Tongue (tissue), 2 donors: Measurements from ENCODE around the gene NFX1. TPM values are rescaled to one million over a fixed set of nuclear protein-coding genes. Genes with fewer than 3 reads are reported as not detected.
A peak's percentile ranks its signal among the peaks of the same experiment; 100 is the strongest.

Source experiments
- DNase-seq: peaks from one replicate; pipeline ENCODE4 v3.0.0-alpha.2; 2015
- total RNA-seq: library from RNA; depleted of rRNA; stranded (reverse); fragments of >200 nt; gene quantifications from one replicate; pipeline ENCODE4 v1.2.3, GENCODE V29; 2014

NFX1 gene
- total RNA-seq, 1 donor from 2014 or later: 37.1 TPM

DNA sequence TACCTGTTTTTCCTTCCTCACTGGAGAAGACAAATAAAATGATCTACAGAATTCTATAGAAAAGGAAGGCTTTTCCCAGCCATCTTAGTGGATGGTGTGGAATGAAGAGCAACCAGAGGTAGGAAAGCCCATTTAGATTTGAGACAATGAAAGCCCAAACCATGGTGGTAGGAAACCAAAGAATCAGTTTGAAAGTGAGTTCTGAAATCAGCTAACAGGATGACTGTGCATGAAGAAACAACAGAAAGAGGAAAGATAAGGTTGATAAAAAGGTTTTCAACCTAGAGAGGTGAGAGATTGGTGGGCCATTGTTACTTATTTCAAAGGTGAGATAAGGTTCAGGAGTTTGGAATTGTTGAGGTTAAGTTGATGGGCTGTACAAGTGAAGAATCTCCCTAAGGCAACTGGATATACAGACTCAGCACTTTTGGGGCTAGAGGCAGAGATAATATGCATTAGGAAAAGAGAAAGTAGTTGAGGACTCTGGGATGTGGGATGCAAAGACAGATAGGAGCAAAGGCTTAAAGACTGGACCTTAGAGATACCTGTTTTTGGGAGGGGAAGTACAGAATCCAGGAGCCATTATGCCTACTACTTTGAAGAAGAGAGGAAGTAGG, 23.1 kb upstream of the NFX1 start:
- no peak for DNase-seq

DNA sequence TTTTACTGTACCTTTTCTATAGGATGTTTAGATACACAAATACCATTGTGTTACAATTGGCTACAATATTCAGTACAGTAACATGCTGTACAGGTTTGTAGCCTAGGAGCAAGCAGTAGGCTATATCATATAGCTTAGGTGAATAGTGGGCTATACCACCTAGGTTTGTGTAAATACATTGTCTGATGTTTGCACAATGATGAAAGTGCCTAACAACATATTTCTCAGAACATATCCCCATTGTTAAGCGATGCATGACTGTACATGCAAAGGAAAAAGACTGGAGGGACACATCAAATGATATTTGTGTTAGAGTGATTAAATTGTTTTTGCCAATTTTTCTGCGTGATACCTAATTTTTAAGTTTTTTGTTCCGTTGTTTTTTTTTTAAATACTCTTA, 20.2 kb upstream of the NFX1 start:
- DNase-seq: peak; percentile 14

DNA sequence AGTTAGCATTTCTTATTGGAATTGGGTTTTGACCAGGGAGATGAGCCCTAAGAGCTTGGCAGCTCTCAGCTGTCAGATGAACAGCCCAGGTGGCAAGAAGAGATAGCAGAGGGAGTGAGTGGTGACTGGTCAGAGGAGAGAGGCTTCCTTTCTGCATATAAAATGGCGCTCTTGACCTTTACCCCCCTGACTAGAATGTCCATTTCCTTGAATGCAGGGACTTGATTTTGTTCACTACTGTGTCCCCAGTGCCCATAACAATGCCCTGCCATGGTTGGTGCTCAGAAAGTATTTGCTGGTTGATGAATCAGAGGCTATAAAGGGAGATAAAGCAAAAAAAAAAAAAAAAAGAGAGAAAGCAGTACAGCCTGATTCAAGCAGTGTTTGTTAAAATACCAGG, 18.3 kb upstream of the NFX1 start:
- DNase-seq: no peak

DNA sequence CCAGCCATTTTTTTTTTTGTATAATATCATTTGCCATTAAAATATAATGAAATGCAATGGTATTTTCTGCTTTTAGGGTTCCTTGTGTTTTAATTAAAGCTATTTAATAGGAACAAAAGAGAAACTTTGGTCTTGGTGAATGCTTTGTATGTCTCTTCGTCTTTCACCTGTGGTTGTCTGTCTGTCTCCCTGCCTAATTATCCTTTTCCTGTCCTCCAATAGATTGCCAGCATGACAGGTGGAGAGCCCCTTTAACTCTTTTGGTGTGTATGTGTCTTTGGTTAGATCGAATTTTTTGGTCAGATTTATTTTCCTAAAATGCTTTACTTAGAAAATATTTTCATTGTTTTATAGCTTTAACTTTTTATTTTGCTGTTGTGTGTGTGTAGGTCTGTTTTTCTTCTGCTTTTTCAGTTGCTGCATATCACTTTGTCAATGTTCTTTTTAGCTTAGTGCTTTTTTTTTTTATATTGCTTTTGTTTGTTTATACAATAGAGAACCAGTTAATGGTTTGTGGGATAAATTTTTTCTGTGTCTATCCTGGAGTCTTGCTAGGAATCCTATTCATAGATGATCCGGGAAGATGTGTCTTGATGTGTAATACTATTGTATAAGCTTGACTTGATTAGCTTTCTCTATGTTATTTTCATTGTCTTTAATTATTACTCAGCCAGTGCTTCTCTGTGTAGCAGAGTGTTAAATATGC, 16.9 kb upstream of the NFX1 start:
- DNase-seq: no peak

DNA sequence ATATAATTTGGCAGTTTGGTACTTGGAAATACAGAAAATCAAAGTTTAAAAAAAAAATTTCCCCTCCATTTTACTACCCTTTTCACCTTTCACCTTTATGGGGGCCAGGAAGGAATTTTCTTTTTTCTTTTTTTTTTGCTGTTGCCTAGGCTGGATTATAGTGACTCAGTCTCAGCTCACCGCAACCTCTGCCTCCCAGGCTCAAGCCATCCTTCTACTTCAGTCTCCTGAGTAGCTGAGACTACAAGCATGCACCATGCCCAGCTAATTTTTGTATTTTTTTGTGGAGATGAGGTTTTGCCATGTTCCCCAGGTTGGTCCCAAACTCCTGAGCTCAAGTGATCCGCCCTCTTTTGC, 16.4 kb upstream of the NFX1 start:
- no peak for DNase-seq

DNA sequence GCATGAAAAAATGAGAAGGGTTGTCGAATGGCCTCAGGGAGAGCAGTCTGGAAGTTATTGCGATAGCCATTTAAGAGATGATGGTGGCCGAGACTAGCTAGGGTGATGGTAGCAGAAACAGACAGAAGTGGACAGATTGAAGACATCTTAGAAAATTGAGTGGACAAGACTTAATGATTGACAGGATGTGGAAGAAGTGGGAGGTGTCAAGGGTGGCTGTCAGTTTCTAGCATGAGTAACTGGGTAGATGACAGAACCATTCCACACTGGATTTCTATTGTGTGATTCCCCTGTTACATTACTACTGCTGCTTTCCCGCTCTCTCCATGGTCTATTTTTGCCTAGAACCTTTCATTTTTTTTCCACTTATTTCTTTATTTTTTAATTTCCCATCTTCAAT, 12.8 kb upstream of the NFX1 start:
- no peak for DNase-seq

DNA sequence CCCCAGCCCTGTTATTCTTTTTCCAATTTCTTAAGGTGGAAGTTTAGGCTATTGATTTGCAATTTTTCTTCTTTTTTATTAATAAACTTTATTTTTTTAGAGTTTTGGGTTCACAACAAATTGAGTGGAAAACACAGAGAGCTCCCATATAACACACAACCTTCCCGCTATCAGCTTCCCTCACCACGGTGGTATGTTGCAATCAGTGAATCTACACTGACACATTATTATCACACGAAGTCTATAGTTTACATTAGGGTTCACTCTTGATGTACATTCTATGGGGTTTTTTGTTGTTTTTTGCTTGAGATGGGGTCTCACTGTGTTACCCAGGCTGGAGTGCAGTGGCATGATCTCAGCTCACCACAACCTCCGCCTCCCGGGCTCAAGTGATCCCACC, 4.8 kb upstream of the NFX1 start:
- no peak for DNase-seq

DNA sequence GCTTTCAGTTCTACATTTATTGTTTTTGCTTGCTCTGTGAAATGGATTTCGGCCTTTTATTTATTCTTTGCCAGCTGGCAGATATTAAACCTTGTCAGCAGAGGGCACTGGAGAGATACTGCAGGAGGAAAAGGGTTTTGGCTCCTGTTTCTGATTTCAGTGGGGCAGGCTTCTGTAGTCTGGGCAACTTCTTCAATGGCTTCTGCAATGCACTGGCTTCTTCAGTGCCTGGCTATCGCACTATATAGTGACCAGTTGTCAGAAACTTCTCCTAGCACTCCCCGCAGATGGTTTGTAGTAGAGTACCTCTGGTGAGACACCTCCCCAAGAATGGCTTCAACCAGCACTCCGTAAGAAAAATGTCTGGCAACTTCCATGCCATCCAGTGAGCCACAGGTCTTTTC, 3.2 kb upstream of the NFX1 start:
- DNase-seq: peak; percentile 80

DNA sequence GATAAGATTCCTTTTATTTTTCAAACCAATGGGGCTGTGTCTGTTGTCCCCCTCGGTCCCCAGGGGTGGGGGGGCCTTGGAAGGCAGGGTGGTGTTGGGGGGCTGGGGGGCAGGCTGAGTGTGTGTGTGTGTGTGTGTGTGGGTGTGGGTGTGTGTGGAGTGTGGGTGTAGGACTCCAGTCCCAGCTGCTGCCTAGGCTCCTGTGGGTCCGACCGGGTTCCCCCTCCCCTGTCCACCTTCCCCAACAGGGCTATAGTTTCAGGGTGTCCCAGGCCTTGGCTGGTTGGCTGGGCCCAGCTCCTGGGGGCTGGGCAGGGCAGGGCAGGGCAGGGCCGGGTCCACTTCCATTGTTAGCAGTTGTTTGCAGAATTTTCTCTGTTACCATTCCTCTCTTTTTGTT, 2.1 kb upstream of the NFX1 start:
- no peak for DNase-seq

DNA sequence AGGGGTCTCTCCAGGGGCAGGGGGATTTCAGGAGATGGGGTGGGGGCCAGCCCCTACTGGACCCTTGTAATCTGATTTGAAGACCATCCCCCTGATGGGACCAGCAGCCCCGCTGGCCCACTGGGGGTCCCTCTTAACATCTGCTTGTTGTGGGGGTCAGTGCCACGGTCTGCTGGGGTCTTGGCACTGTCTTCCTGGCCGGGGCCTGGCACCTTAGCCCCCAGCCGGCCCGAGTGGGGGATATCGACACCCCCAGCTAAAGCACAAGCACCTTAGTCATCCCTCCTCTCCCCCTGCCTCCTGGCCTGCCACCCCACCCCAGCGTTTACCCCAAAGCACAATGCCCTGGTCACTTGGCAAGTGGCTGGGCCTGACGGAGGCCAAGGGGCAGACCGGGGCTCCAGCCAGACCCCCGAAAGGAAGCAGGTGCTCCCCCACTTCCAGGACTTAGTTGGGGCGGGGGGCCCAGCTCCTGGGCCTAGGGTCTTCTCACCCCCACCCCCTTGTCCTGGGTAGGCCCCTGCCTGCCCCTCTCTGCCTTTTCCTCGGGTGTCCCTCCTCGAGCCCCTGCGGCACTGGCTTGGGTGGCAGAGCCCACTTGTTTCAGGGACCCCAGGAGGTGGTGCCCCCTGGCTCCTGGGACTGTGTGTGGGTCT, 1.4 kb upstream of the NFX1 start:
- DNase-seq: no peak

DNA sequence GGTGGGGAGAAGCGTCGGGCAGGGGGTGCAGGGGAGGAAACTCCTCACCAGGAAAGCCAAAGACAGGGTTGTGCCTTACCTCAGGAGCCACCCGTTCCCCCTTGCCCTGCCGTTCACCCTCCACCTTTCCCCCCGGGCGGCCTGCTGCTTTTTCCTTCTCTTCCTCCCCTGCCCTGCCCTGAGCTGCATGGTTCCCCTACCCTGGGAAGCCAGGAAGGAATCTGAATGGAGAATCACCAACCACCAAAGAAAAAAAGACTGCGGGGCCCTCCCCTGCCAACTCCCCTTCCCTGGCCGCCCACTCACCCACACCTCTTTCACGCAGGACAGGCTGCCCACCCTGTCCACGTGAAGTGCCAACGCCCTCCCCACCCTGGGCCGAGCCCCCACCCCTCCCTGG, 820 bp upstream of the NFX1 start:
- peak; percentile 26 for DNase-seq

DNA sequence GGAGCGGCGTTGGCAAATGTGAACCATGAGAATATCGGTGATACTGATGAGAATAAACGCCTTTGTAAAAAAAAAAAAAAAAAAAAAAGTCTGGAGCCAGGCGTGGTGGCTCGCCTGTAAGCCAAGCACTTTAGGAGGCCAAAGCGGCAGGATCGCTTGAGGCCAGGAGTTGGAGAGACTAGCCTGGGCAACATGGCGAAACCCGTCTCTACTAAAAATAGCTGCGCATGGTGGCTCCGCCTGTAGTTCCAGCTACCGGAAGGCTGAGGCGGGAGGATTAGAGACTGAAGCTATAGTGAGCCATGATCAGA, 425 bp upstream of the NFX1 start:
- no peak for DNase-seq

DNA sequence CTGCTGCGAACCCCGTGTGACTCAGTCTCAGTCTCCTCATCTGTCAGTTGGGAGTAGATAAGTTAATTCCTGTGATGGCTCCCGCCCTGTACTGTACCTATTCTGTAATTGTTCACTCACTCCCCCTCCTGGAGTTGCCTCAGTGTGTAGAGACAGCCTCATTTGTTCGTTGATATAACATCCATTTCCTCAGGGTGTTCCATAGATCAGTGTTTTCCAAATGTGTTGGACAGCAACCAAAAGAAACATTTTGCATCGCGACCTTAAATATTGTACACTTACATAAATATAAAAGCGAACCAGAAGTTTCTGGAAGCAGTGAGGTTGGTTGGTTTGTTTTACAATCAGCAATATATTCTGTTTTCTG, 698 bp downstream of the NFX1 start:
- no peak for DNase-seq

DNA sequence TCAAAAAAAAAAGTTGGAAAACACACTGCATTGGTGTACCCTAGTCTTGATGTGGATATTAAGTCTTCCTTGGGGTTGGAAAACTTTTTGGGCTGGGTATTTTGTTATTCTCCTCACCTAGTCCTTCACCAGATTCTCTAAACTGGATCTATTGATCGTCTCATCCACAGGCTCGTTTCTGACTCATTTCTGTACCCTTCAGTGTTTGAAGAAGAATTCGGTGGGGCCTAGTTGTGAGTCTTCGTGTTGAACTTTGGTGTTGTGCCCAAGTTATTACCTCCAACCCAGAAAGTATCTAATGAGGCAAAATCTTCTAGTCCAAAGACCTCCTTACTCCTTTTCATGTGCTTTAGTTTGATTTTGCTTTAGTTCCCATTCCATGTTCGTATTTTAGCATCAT, 1.6 kb downstream of the NFX1 start:
- no peak for DNase-seq

DNA sequence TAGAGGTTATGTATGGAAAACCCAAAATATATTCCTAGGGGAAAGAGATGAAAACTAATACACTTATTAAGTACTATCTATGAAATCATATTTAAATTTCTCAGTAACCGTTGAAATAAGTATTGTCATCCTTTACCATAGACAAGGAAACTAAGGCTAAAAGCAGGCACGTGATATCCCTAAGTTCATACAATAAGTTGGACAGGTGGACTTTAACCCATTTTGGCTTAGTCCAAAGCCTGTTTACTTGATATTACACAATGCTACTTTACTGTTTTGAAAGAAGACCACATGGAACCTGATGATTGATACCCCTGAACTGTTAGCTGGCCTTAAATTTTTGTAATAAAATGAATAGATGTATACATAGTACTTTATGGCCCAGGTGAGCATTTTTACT, 3.5 kb downstream of the NFX1 start:
- no peak for DNase-seq

DNA sequence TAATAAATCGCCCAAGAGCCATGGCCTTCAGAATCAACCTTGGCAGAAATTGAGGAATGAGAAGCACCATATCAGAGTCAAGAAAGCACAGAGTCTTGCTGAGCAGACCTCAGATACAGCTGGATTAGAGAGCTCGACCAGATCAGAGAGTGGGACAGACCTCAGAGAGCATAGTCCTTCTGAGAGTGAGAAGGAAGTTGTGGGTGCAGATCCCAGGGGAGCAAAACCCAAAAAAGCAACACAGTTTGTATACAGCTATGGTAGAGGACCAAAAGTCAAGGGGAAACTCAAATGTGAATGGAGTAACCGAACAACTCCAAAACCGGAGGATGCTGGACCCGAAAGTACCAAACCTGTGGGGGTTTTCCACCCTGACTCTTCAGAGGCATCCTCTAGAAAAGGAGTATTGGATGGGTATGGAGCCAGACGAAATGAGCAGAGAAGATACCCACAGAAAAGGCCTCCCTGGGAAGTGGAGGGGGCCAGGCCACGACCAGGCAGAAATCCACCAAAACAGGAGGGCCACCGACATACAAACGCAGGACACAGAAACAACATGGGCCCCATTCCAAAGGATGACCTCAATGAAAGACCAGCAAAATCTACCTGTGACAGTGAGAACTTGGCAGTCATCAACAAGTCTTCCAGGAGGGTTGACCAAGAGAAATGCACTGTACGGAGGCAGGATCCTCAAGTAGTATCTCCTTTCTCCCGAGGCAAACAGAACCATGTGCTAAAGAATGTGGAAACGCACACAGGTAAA, 4.5 kb downstream of the NFX1 start:
- no peak for DNase-seq

DNA sequence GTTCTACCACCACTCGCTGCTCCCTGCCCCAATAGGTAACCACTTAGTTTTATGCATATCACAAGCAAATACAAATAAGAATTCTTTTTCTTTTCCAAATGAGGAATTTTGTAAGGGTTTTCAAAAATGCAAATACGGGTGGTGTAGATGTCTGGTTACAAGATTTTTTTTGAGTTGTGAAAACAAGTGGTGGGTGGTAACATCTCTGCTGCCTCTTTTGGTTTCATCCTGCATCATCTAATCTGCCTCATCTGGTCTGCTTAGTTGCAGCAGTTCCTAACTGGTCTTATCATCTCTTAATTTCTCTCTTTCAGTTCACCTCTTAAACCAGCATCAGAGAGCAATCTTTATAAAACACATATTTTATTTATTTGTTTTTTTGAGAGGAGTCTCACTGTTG, 5.3 kb downstream of the NFX1 start:
- no peak for DNase-seq

DNA sequence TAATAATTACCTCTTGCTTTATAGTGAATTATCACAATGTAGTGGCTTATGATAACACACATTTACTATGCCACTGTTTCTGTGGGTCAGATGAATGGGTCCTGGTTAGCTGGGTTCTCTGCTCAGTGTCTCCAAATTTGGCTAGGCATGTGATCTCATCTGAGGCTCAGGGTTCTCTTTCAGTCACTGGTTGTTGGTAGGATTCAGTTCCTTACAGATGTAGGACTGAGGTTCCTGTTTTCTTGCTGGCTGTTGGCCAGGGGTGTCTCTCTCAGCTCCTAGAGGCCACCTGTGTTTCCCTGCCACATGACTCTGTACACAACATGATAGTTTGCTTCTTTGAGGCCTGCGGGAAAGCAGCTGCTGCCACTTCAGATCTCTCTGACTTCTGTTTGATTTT, 7.1 kb downstream of the NFX1 start:
- peak; percentile 73 for DNase-seq

DNA sequence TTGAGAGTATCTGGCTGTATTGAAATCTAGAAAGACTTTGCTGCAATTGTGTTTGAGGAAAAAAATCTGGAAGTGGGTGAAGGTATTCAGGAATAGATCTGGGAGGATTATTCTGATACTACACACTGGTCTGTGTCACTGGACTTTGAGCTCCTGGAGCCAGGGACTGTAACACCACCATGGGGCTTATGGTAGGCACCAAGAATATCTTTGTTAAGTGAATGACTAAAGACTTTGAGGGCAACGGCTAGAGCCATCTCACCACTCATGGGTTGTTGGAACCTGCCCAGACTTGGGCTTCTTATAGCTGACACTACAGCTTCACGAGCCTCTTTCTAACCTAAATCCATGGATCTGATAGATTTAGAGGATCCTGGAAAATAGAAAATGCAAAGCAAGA, 10.2 kb downstream of the NFX1 start:
- no peak for DNase-seq

DNA sequence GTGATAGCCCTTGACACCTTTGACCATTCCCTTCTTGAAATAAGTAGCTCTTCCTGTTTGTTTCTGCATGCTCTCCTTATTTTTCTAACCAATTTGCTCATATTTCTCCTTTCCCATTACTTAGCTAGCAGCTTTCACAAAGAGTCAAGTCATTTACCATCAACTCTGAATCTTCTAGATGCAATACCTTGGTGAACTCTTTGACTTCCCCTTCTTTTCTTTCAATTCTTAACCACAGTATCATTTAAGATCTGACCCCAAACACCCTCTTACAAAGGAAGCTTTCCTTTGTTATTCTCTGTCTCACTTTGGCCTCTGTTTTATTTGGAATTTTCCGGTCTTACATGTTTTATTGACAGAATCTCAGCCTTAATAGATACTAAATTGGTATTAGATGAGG, 14.0 kb downstream of the NFX1 start:
- no peak for DNase-seq

DNA sequence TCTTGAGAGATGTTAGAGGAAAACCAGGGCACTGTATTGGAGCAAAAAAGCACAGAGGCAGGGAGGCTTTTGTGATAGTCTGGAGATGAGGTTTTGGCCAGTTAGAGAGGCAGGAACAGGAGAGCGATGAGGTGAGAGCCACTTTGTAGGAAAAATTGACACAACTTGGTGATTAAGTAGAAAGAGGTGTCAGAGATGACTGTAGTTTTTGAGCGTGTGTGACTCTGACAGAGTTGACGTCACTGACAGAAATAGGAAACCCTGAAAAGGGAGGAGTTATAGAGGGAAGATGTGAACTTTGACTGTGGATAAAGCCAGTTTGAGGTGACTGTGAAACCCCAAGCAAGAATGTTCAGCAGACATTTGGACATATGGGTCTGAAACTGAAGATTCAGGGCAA, 15.7 kb downstream of the NFX1 start:
- no peak for DNase-seq

DNA sequence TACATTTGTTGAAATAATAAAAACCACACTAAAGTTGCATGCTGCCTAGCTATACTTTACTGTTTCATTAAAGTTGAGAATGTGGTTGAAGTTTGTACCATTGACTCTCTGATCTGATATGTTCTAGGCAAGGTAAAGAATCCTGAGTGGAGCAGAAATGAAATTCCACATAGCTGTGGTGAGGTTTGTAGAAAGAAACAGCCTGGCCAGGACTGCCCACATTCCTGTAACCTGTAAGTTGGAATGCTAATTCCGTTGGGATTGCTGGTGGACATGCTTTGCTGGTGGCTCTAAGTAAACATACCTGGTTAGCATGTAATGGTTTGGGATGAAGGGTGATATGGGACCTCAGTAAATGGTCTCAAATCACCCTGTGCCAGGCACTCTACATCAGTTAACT, 16.8 kb downstream of the NFX1 start:
- no peak for DNase-seq

DNA sequence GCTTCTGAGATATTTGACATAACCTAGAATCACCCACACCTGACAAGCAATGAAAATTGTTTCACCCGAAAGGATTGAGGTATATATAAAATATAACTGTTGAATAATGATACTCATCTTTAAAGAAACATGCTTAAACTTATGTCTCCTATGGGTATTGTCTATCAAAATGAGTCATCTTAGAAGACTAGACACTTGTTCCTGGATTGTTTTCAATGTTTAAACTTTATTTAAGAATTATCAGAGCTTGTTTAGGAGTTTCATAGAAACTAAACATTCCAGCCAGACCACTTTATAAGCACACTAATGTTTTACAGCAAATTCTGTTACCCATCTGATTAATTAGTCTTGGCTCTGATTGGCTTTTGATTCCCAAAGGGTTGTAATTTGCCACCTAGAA, 19.6 kb downstream of the NFX1 start:
- no peak for DNase-seq

DNA sequence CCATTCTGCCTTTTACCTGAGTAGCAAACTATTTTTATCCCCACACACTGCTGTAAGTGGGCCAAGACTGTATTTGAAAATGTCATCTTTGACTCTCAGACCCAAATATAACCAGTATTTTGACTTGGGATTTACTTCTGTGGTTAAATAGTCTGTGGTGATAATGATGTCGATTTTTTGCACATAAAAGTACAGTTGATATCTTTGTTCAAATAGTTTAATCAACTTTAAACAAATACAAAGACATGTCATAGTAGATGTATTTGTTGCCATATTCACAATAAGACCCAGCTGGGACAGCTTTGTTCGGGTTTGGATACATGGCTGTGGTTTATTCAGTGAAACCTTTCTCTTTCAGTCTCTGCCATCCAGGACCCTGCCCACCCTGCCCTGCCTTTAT, 20.4 kb downstream of the NFX1 start:
- no peak for DNase-seq
